Tibial nerve (tissue), 4 donors: ENCODE data around the gene ARCN1. TPM values are rescaled to one million over a fixed set of nuclear protein-coding genes. Genes with fewer than 3 reads are reported as not detected.

Experiments
- DNase-seq, 2 donors: peaks; one replicate each; pipeline ENCODE4 v3.0.0-alpha.2; 2019; ENCODE audit warnings: low spot score in 2 of 2
- H3K27ac ChIP-seq, 4 donors: fragments of 200-600 bp; sonication (generic) in 3 of 4; one replicate each; pipeline ENCODE4 v1.5.1; 2017 to 2019; ENCODE audit warnings: mild to moderate bottlenecking in 1 of 4
- H3K27me3 ChIP-seq, 2 donors: fragments of 200-600 bp; sonication (generic) in 1 of 2; one replicate each; pipeline versions ENCODE4 v1.5.1 to v1.6.0; 2017 to 2019
- H3K36me3 ChIP-seq, 3 donors: fragments of 200-600 bp; sonication (generic); one replicate each; pipeline ENCODE4 v1.5.1; 2018 to 2019
- H3K4me1 ChIP-seq, 4 donors: fragments of 200-600 bp; sonication (generic) in 3 of 4; one replicate each; pipeline ENCODE4 v1.5.1; 2017 to 2019
- H3K4me3 ChIP-seq, 4 donors: fragments of 200-600 bp; sonication (generic) in 3 of 4; one replicate each; pipeline ENCODE4 v1.5.1; 2017 to 2019; ENCODE audit warnings: mild to moderate bottlenecking in 1 of 4, moderate library complexity in 1 of 4
- H3K9me3 ChIP-seq, 4 donors: fragments of 200-600 bp; sonication (generic) in 3 of 4; one replicate each; pipeline ENCODE4 v1.5.1; 2017 to 2019
- EP300 ChIP-seq, 2 donors: sonication (generic); formaldehyde crosslinking; IDR thresholded peaks; one replicate each; pipeline ENCODE4 v1.6.1; 2017; ENCODE audit warnings: antibody characterized with exemption in 2 of 2, mild to moderate bottlenecking in 1 of 2
- POLR2A ChIP-seq, 2 donors: fragments of 450-650 bp; IDR thresholded peaks; one replicate each; pipeline ENCODE4 v1.6.1; 2017; ENCODE audit warnings: antibody characterized with exemption in 2 of 2, mild to moderate bottlenecking in 2 of 2, moderate library complexity in 2 of 2
- WGBS, 2 donors: methylation state at CpG; one replicate each; pipeline ENCODE4 v1.1.5; 2018; 5-methylcytosine and 5-hydroxymethylcytosine counted together
- total RNA-seq, 4 donors: library from RNA; depleted of rRNA; stranded (reverse); fragments of >200 nt; gene quantifications; one replicate each; pipeline ENCODE4 v1.1.0, GENCODE V29; 2016
- TF ChIP-seq, protein P1 (sequence below), 5 experiments: fragments of 200-600 bp in 3 of 5; fragments of 450-650 bp in 2 of 5; sonication (generic) in 3 of 5; IDR thresholded peaks; one replicate each; pipeline ENCODE4 v1.5.1; 2016 to 2019; ENCODE audit warnings: antibody characterized with exemption in 5 of 5, mild to moderate bottlenecking in 3 of 5, moderate library complexity in 2 of 5

ARCN1 gene
- total RNA-seq, 4 donors from 2014 or later = 74.3 to 94.8 (median 88.5) TPM

DNA sequence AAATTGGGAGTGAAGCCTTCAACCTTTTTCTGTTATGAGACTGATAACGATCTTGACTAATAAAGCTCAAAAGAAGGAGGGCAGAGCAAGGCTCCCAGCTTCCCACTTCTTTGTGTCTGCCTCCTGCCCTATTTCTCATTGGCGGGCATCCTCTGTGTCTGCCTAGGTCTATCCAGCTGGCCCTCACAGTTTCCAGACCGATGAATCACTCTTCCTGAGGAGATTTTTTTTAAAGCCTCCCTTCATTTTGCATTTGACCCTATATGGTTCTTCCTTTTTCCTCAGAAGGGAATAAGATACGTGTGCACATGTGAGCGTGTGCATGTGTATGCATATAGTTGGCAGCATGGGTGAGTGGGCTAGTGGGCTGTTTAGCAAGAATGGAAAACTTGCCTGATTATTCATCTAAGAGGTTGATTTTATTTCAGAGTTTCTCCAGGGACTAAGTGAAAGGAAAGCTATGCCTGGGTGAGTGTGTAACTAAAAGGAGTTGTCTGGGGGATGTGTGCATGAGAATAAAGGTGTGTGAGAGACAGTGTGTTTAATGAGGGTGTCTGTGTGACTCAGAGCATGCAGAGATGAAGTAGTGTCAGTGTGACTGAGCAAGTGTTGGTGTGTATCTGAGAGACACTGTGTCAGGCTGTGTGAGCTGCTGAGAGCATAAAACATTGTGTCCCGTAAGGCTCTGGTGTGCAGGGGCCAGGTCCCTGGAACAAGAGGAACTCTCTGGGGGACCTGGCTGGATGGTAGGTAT lies 47.4 kb downstream of the ARCN1 start:
- 19 to 26% methylated on average over 6 of the region's 6 CpGs for WGBS, 2 donors
- Histone ChIP-seq H3K4me3 (no peak overlapping the region), H3K27ac (peak overlapping the region; percentile 61 to 99 (median 86))

DNA sequence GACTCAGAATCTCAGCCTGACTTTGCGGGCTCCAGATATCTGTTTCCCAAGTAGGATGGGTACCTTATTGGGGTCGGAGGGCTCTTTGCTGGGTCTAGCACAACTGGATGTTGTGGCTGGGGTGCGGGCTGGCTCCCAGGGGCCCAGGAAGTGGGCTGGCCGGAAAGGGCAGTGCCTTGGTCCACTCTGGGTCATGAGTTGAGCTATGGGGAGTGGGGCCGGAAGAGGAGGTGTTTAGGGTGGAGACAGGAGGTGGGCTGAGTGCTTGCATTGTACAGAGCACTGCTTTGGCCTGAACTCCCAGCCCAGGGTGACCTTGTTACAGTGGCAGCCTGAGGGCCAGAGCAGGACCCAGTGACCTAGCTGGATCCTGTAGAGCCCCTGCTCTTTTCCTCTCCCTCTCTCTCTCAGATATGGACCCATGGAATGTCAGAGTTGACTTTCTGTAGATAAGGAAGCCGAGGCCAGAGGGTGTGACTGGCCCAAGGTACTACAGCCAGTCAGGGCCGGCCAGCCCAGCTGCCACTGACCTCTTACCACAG lies 48.4 kb downstream of the ARCN1 start:
- H3K36me3 ChIP-seq = peaks cover 5 to 36% (median 5%) of the 10 kb centered on the region in 3 donors
- TF ChIP-seq, protein P1, sequence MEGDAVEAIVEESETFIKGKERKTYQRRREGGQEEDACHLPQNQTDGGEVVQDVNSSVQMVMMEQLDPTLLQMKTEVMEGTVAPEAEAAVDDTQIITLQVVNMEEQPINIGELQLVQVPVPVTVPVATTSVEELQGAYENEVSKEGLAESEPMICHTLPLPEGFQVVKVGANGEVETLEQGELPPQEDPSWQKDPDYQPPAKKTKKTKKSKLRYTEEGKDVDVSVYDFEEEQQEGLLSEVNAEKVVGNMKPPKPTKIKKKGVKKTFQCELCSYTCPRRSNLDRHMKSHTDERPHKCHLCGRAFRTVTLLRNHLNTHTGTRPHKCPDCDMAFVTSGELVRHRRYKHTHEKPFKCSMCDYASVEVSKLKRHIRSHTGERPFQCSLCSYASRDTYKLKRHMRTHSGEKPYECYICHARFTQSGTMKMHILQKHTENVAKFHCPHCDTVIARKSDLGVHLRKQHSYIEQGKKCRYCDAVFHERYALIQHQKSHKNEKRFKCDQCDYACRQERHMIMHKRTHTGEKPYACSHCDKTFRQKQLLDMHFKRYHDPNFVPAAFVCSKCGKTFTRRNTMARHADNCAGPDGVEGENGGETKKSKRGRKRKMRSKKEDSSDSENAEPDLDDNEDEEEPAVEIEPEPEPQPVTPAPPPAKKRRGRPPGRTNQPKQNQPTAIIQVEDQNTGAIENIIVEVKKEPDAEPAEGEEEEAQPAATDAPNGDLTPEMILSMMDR (IDR thresholded peaks at IDR 0.05) = no peak
- TF ChIP-seq EP300 (IDR thresholded peaks at IDR 0.05) = no peak
- no peak for TF ChIP-seq POLR2A (IDR thresholded peaks at IDR 0.05)
- H3K9me3 ChIP-seq = no peaks in the 10 kb centered on the region
- 33 to 44% methylated on average over 7 of the region's 7 CpGs for WGBS, 2 donors
- H3K27ac ChIP-seq = peak overlapping the region; percentile 61 to 99 (median 86)
- no peak for DNase-seq
- peak overlapping the region; percentile 36 to 53 (median 42) for H3K4me3 ChIP-seq
- H3K27me3 ChIP-seq = no peaks in the 10 kb centered on the region
- peaks cover 5 to 89% (median 70%) of the 10 kb centered on the region in 4 donors for H3K4me1 ChIP-seq

More for the DNA sequence above, 47.4 kb downstream of the ARCN1 start:
- Histone ChIP-seq H3K9me3 (no peaks in the 10 kb centered on the region), H3K36me3 (peaks cover 5 to 36% (median 9%) of the 10 kb centered on the region in 3 donors), H3K27me3 (no peaks in the 10 kb centered on the region), H3K4me1 (peaks cover 5 to 89% (median 73%) of the 10 kb centered on the region in 4 donors)
- peak in 1 of 2 donors; percentile 52 for DNase-seq
- TF ChIP-seq POLR2A (IDR thresholded peaks at IDR 0.05) (no peak), EP300 (IDR thresholded peaks at IDR 0.05) (no peak)
- TF ChIP-seq, protein P1 (IDR thresholded peaks at IDR 0.05) = no peak

DNA sequence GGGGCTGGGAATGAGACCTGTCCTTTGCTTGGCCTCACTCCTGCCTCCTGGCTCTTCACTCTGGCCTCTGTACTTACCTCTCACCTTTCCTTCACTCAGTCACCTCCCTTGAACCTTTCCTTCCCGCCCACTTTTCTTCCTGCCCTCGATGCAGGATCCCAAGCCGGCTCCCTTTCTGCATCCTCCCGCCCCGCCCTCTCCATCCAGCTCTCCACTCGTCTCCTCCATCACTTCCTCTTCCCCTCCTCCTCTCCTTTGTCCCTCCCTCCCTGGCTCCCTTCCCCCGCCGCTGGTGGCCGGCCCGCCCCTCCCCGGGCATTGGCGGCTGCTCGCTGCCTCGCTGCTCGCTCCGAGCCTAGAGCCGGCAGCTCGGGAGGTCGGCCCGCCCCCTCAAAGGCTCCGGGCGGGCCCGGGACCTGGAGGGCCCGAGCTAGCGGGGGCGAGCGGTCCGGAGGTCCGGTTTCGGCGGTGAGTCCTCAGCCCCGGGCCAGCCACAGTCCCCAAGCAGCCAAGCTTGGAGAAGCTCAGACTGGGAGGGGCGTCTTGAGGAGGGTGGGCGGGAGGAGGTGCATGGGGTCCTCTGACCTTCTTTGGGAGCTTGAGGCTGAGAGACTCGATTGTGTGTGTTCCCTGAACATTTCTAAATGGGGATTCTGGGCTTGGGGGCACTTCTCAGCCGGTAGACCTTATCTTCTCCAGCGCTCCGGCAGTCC lies 49.0 kb downstream of the ARCN1 start:
- peaks cover 5 to 83% (median 67%) of the 10 kb centered on the region in 4 donors for H3K4me1 ChIP-seq
- H3K9me3 ChIP-seq = no peaks in the 10 kb centered on the region
- no peaks in the 10 kb centered on the region for H3K27me3 ChIP-seq
- H3K27ac ChIP-seq = peak overlapping the region; percentile 61 to 99 (median 86)
- H3K36me3 ChIP-seq = peaks cover 0 to 36% (median 7%) of the 10 kb centered on the region in 3 donors
- peak overlapping the region; percentile 36 to 53 (median 42) for H3K4me3 ChIP-seq
- 3 to 4% methylated on average over 28 to 38 of the region's 38 CpGs for WGBS, 2 donors
- DNase-seq = peak; percentile 77 to 85
- TF ChIP-seq, protein P1 (IDR thresholded peaks at IDR 0.05) = no peak
- TF ChIP-seq POLR2A (IDR thresholded peaks at IDR 0.05) (no peak), EP300 (IDR thresholded peaks at IDR 0.05) (peak in 1 of 2 donors; percentile 64)

DNA sequence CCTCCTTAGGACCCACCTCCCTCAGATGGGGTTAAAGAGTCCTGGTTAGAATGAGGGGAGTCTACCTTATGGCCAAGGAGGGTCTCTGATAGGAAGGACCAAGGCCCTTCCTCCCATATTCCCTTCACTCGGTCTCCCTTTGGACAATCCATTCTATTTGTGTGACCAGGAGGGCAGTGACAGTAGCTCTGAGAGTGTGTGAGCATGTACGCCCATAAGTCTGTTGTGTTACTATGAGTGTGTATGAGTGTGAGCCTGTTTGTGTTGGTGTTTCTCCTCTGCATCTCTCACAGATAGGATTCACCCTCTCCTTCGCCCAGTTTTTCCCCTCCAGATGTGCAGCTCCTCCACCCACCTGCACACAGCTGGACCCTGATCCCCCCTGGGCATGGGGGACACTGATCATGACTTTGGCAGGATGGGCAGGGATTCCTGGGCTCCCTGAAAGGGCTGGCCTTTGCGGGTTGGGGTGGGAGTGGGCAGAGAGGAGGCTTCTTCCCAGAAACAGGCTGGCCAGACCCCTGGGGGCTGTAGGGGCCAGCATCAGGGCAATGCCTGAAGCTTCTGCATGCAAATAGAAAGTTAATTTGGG lies 49.7 kb downstream of the ARCN1 start:
- TF ChIP-seq POLR2A (IDR thresholded peaks at IDR 0.05) = no peak
- TF ChIP-seq EP300 (IDR thresholded peaks at IDR 0.05) = no peak
- TF ChIP-seq, protein P1 (IDR thresholded peaks at IDR 0.05) = no peak
- Histone ChIP-seq H3K4me1 (peaks cover 5 to 76% (median 62%) of the 10 kb centered on the region in 4 donors), H3K4me3 (peak overlapping the region; percentile 36 to 53 (median 42)), H3K36me3 (peaks cover 0 to 36% (median 2%) of the 10 kb centered on the region in 3 donors), H3K27me3 (no peaks in the 10 kb centered on the region), H3K9me3 (no peaks in the 10 kb centered on the region), H3K27ac (peak overlapping the region; percentile 61 to 99 (median 86))
- DNase-seq = no peak
- 18 to 31% methylated on average over 4 of the region's 4 CpGs for WGBS, 2 donors
